Retinal pigment epithelial cell (primary cell): Measurements from ENCODE around the gene SLC27A5.
A peak's percentile ranks its signal among the peaks of the same experiment; 100 is the strongest.

Experiments used
- DNase-seq: peaks from one replicate; pipeline ENCODE4 v3.0.0-alpha.2; 2010; ENCODE audit warnings: low read depth
- H3K4me3 ChIP-seq: 2 replicates; pipeline ENCODE4 v1.5.1; 2011; ENCODE audit warnings: mild to moderate bottlenecking, low read length, control low read depth, moderate library complexity
- CTCF ChIP-seq: conservative IDR thresholded peaks from 2 replicates; pipeline ENCODE4 v1.5.1; 2011; ENCODE audit warnings: low read depth, low read length, control low read depth, inconsistent platforms

The SLC27A5 gene

GRCh38 chr19:58480481-58480830, 31.3 kb downstream of the SLC27A5 start:
- TF ChIP-seq CTCF: no peak
- no peak for DNase-seq
- H3K4me3 ChIP-seq: no peak overlapping the region

GRCh38 chr19:58479736-58480480, 31.9 kb downstream of the SLC27A5 start:
- no peak overlapping the region for H3K4me3 ChIP-seq
- TF ChIP-seq CTCF: no peak
- no peak for DNase-seq

GRCh38 chr19:58479303-58479702, 32.5 kb downstream of the SLC27A5 start:
- no peak overlapping the region for H3K4me3 ChIP-seq
- no peak for TF ChIP-seq CTCF
- no peak for DNase-seq

GRCh38 chr19:58477871-58478270, 33.9 kb downstream of the SLC27A5 start:
- no peak for TF ChIP-seq CTCF
- DNase-seq: no peak
- H3K4me3 ChIP-seq: no peak overlapping the region

- no peak for TF ChIP-seq CTCF
- H3K4me3 ChIP-seq: no peak overlapping the region
- no peak for DNase-seq
These were observed 34.7 kb downstream of the SLC27A5 start for GRCh38 chr19:58477130-58477529.

- peak overlapping the region; percentile 80 for H3K4me3 ChIP-seq
- no peak for DNase-seq
- TF ChIP-seq CTCF: no peak
These were observed 35.2 kb downstream of the SLC27A5 start for GRCh38 chr19:58476498-58477015.
